Testis (tissue), 3 donors: ENCODE measurements around the gene RIMBP2. TPM values are rescaled to one million over a fixed set of nuclear protein-coding genes. Genes with fewer than 3 reads are reported as not detected.

ENCODE experiments used
- DNase-seq: peaks from one replicate; pipeline ENCODE4 v3.0.0-alpha.2; 2019
- H3K27ac ChIP-seq, 2 donors: fragments of 200-600 bp; sonication (generic); one replicate each; pipeline ENCODE4 v1.5.1; 2019
- H3K27me3 ChIP-seq: fragments of 200-600 bp; sonication (generic); one replicate; pipeline ENCODE4 v1.5.1; 2019
- H3K36me3 ChIP-seq: fragments of 200-600 bp; sonication (generic); one replicate; pipeline ENCODE4 v1.5.1; 2017; ENCODE audit warnings: low read depth; ENCODE audit errors: missing control alignments
- H3K4me1 ChIP-seq: fragments of 200-600 bp; sonication (generic); one replicate; pipeline ENCODE4 v1.5.1; 2019
- H3K4me3 ChIP-seq, 2 donors: fragments of 200-600 bp; sonication (generic); one replicate each; pipeline ENCODE4 v1.5.1; 2017 to 2019
- H3K9me3 ChIP-seq: fragments of 200-600 bp; sonication (generic); one replicate; pipeline ENCODE4 v1.5.1; 2017
- POLR2A ChIP-seq: fragments of 450-650 bp; IDR thresholded peaks from one replicate; pipeline ENCODE4 v1.6.1; 2017; ENCODE audit warnings: antibody characterized with exemption, mild to moderate bottlenecking, moderate library complexity
- WGBS, 2 donors: methylation state at CpG; one replicate each; pipeline ENCODE4 v1.1.5; 2018; 5-methylcytosine and 5-hydroxymethylcytosine counted together
- intact Hi-C: fragments of 100-400 bp; cut with DNase I; formaldehyde crosslinking; loops from one replicate; pipeline ENCODE4 v1.15.1; 2023; ENCODE audit warnings: low total_unique reads
- polyA plus RNA-seq: library from polyadenylated mRNA; stranded (reverse); fragments of 350-450 nt; fragmentation: Illumina TruSeq; extraction: RNeasy Lipid Tissue Mini Kit (QIAGEN cat#74804); gene quantifications from one replicate; pipeline ENCODE4 v1.2.3, GENCODE V29; 2014; ENCODE audit warnings: low read depth, low replicate concordance; ENCODE audit not compliant: insufficient read depth
- total RNA-seq, 2 donors: library from RNA; depleted of rRNA; stranded (reverse); fragments of >200 nt; gene quantifications; one replicate each; pipeline ENCODE4 v1.2.3, GENCODE V29; 2016
- TF ChIP-seq, protein P1 (sequence below), 3 experiments: fragments of 450-650 bp in 2 of 3; fragments of 200-600 bp in 1 of 3; sonication (generic) in 1 of 3; IDR thresholded peaks; one replicate each; pipeline ENCODE4 v1.5.1; 2016 to 2019; ENCODE audit warnings: antibody characterized with exemption in 3 of 3, mild to moderate bottlenecking in 2 of 3, moderate library complexity in 1 of 3

RIMBP2 gene
- total and polyA plus RNA-seq, 3 donors from 2014 or later: 8.0 to 10.0 (median 8.7) TPM

DNA sequence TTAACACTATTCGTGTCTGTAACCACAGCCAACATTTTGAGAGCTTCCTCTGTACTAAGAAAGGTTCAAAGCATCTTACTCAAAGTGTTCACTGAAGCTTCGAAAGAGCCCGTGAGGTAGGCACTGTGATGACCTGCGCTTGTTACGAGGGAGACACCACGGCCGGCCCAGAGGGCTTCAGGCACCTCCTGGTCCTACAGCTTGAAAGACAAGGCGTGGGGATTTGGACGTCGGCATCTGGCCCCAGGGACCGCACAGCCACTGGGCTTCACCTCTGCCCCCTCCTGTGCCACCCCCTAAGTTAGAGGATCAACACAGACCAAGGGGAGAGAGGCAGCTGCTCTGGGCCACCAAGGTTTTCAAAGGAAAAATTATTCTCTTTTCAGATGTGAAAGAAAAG lies 75.6 kb downstream of the RIMBP2 start:
- Histone ChIP-seq H3K27ac (no peak overlapping the region), H3K27me3 (no peaks in the 10 kb centered on the region), H3K4me3 (no peak overlapping the region), H3K4me1 (no peaks in the 10 kb centered on the region), H3K36me3 (no peaks in the 10 kb centered on the region), H3K9me3 (no peaks in the 10 kb centered on the region)
- WGBS, 2 donors: 87 to 94% methylated on average over 10 to 11 of the region's 11 CpGs
- intact Hi-C loops: no loop called here
- no peak for DNase-seq
- TF ChIP-seq, protein P1, sequence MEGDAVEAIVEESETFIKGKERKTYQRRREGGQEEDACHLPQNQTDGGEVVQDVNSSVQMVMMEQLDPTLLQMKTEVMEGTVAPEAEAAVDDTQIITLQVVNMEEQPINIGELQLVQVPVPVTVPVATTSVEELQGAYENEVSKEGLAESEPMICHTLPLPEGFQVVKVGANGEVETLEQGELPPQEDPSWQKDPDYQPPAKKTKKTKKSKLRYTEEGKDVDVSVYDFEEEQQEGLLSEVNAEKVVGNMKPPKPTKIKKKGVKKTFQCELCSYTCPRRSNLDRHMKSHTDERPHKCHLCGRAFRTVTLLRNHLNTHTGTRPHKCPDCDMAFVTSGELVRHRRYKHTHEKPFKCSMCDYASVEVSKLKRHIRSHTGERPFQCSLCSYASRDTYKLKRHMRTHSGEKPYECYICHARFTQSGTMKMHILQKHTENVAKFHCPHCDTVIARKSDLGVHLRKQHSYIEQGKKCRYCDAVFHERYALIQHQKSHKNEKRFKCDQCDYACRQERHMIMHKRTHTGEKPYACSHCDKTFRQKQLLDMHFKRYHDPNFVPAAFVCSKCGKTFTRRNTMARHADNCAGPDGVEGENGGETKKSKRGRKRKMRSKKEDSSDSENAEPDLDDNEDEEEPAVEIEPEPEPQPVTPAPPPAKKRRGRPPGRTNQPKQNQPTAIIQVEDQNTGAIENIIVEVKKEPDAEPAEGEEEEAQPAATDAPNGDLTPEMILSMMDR (IDR thresholded peaks at IDR 0.05): no peak
- TF ChIP-seq POLR2A: no peak

DNA sequence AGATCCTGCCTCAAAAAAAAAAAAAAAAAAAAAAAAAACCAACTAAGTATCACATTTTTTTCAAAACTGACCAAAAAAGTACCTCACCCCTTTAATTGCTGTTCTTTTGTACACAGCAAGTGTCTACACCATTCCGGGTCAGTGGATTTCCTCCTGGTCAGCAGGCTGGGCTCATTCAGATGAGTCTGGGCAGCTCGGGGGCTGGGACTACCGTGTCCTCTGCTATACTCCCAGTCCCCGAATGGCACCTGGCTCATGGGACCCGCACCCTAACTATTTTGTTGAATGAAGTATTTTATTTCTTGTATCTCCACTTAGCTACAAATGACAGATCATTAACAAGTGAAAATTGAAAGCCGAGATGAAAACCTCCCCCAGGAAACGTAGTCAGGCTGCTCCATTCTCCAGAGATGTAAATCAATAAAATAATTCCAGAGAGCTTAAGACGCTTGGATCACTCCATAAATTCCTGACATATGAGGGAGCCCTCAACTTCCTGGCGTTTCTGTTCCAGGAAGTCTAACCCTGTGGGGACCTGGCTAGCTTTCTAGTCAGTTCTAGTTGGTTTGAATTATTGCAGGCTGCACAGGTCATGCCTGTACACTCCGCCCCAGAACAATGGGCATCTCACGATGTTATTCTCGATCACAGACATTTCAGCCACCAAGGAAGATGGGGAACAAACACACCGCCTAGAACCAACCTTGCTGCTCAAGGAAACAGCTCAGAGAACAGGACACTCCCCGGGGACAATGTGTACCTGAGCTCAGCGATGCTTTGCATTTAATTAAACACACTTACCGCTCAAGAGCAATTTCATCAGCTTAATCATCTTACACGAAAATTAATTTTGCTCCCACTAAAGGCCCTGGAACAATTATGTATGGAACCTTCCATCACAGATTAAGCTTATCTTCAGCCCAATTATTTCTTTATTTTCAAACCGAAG lies 76.3 kb downstream of the RIMBP2 start:
- Histone ChIP-seq H3K4me1 (no peaks in the 10 kb centered on the region), H3K9me3 (no peaks in the 10 kb centered on the region), H3K4me3 (no peak overlapping the region), H3K27ac (no peak overlapping the region), H3K36me3 (no peaks in the 10 kb centered on the region), H3K27me3 (no peaks in the 10 kb centered on the region)
- 68 to 79% methylated on average over 15 to 18 of the region's 18 CpGs for WGBS, 2 donors
- no peak for TF ChIP-seq POLR2A
- TF ChIP-seq, protein P1 (IDR thresholded peaks at IDR 0.05): no peak
- intact Hi-C loops: no loop called here
- no peak for DNase-seq

DNA sequence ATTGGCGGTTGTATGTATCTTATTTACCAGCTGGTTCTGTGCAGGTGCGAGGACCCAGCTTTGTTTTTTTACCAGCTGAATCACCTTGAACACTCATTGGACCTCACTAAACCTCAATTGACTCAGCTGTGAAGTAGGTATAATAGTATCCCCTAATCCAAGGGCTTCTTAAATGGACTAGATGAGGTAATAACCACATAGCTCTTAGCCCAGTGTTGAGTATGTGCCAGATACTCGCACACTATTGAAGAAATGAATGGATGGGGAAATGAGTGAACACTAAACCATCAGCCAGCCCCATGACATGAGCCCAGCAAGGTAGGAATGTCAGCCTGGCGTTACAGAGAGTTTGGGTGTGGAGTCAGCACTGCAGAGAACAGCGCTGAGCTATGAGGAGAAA lies 79.7 kb downstream of the RIMBP2 start:
- intact Hi-C loops: no loop called here
- Histone ChIP-seq H3K27me3 (no peaks in the 10 kb centered on the region), H3K36me3 (no peaks in the 10 kb centered on the region), H3K9me3 (no peaks in the 10 kb centered on the region), H3K27ac (no peak overlapping the region), H3K4me3 (no peak overlapping the region), H3K4me1 (no peaks in the 10 kb centered on the region)
- WGBS, 2 donors: 89 to 92% methylated on average over 5 of the region's 5 CpGs
- TF ChIP-seq POLR2A: no peak
- TF ChIP-seq, protein P1 (IDR thresholded peaks at IDR 0.05): no peak
- no peak for DNase-seq

DNA sequence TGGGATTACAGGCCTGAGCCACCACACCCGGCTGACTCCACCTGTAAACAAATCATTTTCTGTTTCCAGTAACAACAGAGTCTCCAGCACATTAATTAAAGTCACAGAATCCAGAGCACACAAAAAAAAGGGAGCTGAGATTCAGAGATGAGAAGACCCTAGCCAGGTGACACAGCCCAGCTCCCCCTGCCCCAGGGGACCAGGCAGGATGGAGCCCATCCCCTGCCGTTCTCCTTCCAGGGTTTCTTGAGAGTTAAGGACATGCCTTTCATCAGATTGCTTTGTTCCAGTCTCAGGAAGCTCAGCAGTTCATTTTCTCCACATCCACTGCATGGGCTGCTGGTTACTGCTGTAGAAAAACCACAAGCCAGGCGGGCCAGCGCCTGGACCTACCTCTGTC lies 81.2 kb downstream of the RIMBP2 start:
- WGBS, 2 donors: 74 to 82% methylated on average over 3 to 4 of the region's 4 CpGs

More for the DNA sequence above, 81.2 kb downstream of the RIMBP2 start:
- Histone ChIP-seq H3K9me3 (no peaks in the 10 kb centered on the region), H3K27me3 (no peaks in the 10 kb centered on the region), H3K4me1 (no peaks in the 10 kb centered on the region), H3K4me3 (no peak overlapping the region), H3K27ac (no peak overlapping the region), H3K36me3 (no peaks in the 10 kb centered on the region)
- DNase-seq: no peak
- intact Hi-C loops: no loop called here
- TF ChIP-seq, protein P1 (IDR thresholded peaks at IDR 0.05): no peak
- TF ChIP-seq POLR2A: no peak
